ENCODE data around the gene ACO2.

GRCh38 chr22:41550952-41551491 lies 82.1 kb downstream of the ACO2 start:
- no peak for TF ChIP-seq RCOR1 (IDR thresholded peaks at IDR 0.05; ENCODE audit: low read length)
- TF ChIP-seq CTCF (IDR thresholded peaks at IDR 0.05) = no peak
- TF ChIP-seq POLR2AphosphoS5 (IDR thresholded peaks at IDR 0.05; ENCODE audit: low read depth, low read length) = no peak
- TF ChIP-seq MXI1 (IDR thresholded peaks at IDR 0.05; ENCODE audit: low read depth, low read length) = no peak
- no peak for TF ChIP-seq CHD2 (IDR thresholded peaks at IDR 0.05; ENCODE audit: low read length, partially characterized antibody)
- TF ChIP-seq TAF1 (IDR thresholded peaks at IDR 0.05; ENCODE audit: borderline replicate concordance, low read depth, low read length) = no peak
- no peak for TF ChIP-seq EP300 (IDR thresholded peaks at IDR 0.05; ENCODE audit: borderline replicate concordance in 1 of 2, low read depth in 1 of 2, low read length in 1 of 2)
- no peak for TF ChIP-seq EZH2phosphoT487 (IDR thresholded peaks at IDR 0.05; ENCODE audit: borderline replicate concordance, low read depth)
